Esophagus muscularis mucosa (tissue), 4 donors: ENCODE measurements around the gene TOGARAM2. TPM values are rescaled to one million over a fixed set of nuclear protein-coding genes. Genes with fewer than 3 reads are reported as not detected.

Experiments
- DNase-seq: peaks from one replicate; pipeline ENCODE4 v3.0.0-alpha.2; 2017; ENCODE audit errors: extremely low spot score
- H3K27ac ChIP-seq, 4 donors: fragments of 200-600 bp; sonication (generic); replicated peaks in 1 of 4; 1 replicate in 3 of 4; 2 replicates in 1 of 4; pipeline ENCODE4 v1.5.1; 2016 to 2019; ENCODE audit warnings: mild to moderate bottlenecking in 1 of 4
- H3K27me3 ChIP-seq, 4 donors: fragments of 200-600 bp; sonication (generic); one replicate each; pipeline versions ENCODE4 v1.5.1 to v1.6.0; 2016 to 2019
- H3K36me3 ChIP-seq, 4 donors: fragments of 200-600 bp; sonication (generic); one replicate each; pipeline ENCODE4 v1.5.1; 2016 to 2019
- H3K4me1 ChIP-seq, 4 donors: fragments of 200-600 bp; sonication (generic); one replicate each; pipeline ENCODE4 v1.5.1; 2016 to 2019
- H3K4me3 ChIP-seq, 4 donors: fragments of 200-600 bp; sonication (generic); 1 replicate in 2 of 4; 2 replicates in 2 of 4; pipeline ENCODE4 v1.5.1; 2016 to 2019; ENCODE audit warnings: mild to moderate bottlenecking in 4 of 4, moderate library complexity in 1 of 4
- H3K9me3 ChIP-seq, 4 donors: fragments of 200-600 bp; sonication (generic); 1 replicate in 3 of 4; 2 replicates in 1 of 4; pipeline ENCODE4 v1.5.1; 2016 to 2019
- CTCF ChIP-seq, 3 experiments: fragments of 200-600 bp in 2 of 3; fragments of 450-650 bp in 1 of 3; sonication (generic) in 2 of 3; IDR thresholded peaks; one replicate each; pipeline ENCODE4 v1.5.1; 2017 to 2019; ENCODE audit warnings: antibody characterized with exemption in 3 of 3, mild to moderate bottlenecking in 2 of 3, moderate library complexity in 1 of 3
- EP300 ChIP-seq: sonication (generic); formaldehyde crosslinking; IDR thresholded peaks from one replicate; pipeline ENCODE4 v1.6.1; 2017; ENCODE audit warnings: antibody characterized with exemption
- POLR2A ChIP-seq: fragments of 450-650 bp; IDR thresholded peaks from one replicate; pipeline ENCODE4 v1.6.1; 2017; ENCODE audit warnings: antibody characterized with exemption, moderate library complexity, mild to moderate bottlenecking, low read depth
- POLR2AphosphoS5 ChIP-seq, 2 donors: sonication (generic); formaldehyde crosslinking; IDR thresholded peaks; one replicate each; pipeline ENCODE4 v1.6.1; 2017; ENCODE audit warnings: antibody characterized with exemption in 2 of 2
- WGBS: methylation state at CpG from one replicate; pipeline ENCODE4 v1.1.5; 2018; 5-methylcytosine and 5-hydroxymethylcytosine counted together
- intact Hi-C: fragments of 100-400 bp; cut with DNase I; formaldehyde crosslinking; loops from one replicate; pipeline ENCODE4 v1.15.1; 2023
- total RNA-seq, 4 donors: library from RNA; depleted of rRNA; stranded (reverse); fragments of >200 nt; gene quantifications; one replicate each; pipeline versions ENCODE4 v1.1.0 to v1.2.1, GENCODE V29; 2016

Gene TOGARAM2
- under 1 TPM; 0.57 to 0.99 (median 0.77) TPM for total RNA-seq

- Histone ChIP-seq H3K4me3 (peak within 1 kb of the TSS in 2 of 4 donors; percentile 5 to 10), H3K27ac (peak within 1 kb of the TSS; percentile 66 to 89 (median 86)), H3K9me3 (no peaks in the 10 kb centered on the region), H3K27me3 (no peaks in the 10 kb centered on the region), H3K36me3 (no peaks in the 10 kb centered on the region), H3K4me1 (peaks cover 24 to 61% (median 48%) of the 10 kb centered on the region in 4 donors)
- DNase-seq, result no peak
- intact Hi-C loops, result no loop called here
- 41% methylated on average over 7 of the region's 10 CpGs for WGBS
- TF ChIP-seq POLR2AphosphoS5 (IDR thresholded peaks at IDR 0.05), result peak in 1 of 2 donors; percentile 18
- TF ChIP-seq CTCF (IDR thresholded peaks at IDR 0.05), result no peak
Observed at GRCh38 chr2:28981016-28981441, at the start of gene TOGARAM2. TOGARAM2 (plus strand) TSS chr2:28981298; CDS start chr2:28994835, 13,537 bp downstream.

DNA sequence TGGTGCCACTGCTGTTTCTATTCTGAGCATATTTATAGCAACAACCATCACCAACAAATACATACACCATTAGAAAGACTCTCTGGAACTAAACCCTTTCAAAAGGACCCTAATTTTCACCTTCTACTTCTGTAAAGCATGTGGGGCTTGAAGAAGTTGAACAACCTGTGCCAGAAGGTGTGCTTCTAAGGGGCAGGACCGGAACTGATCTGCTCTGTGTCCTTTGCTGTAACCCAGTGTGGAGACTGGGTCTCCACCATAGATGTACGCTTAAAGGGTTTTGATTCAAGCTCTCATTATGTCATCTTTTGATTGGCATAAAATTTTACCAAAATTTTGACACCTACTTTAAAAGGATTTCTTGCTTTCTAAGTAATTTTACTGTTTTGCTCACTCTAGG is 46.3 kb upstream of the TOGARAM2 start:
- no peak for DNase-seq
- intact Hi-C loops, result no loop called here
- peaks cover 17 to 84% (median 58%) of the 10 kb centered on the region in 4 donors for H3K36me3 ChIP-seq
- no peak overlapping the region for H3K27ac ChIP-seq
- WGBS, result 98% methylated on average over 2 of the region's 2 CpGs
- H3K4me3 ChIP-seq, result no peak overlapping the region
- no peaks in the 10 kb centered on the region for H3K9me3 ChIP-seq
- TF ChIP-seq EP300 (no peak), CTCF (IDR thresholded peaks at IDR 0.05) (no peak), POLR2A (no peak), POLR2AphosphoS5 (IDR thresholded peaks at IDR 0.05) (no peak)
- no peaks in the 10 kb centered on the region for H3K27me3 ChIP-seq
- no peaks in the 10 kb centered on the region for H3K4me1 ChIP-seq

DNA sequence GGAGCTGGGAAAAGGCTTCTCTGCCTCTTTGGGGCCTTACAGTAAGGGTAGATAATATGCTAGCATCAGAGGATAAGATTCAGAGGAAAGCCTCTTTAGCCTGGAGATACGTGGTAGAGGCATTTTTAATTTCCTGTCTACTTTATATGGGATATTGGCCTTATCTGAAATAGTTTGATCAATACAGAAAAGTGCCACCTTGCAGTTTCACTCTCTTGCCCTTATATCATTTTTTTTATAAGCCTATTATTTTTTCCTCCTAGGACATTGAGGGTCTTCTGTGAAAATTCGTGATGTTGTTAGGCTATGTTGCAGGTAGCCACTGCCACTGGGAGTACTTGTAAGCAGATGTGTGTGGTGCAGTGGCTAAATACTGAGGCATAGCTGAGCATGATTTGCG is 40.1 kb upstream of the TOGARAM2 start:
- H3K9me3 ChIP-seq, result no peaks in the 10 kb centered on the region
- H3K36me3 ChIP-seq, result peaks cover 47 to 83% (median 72%) of the 10 kb centered on the region in 4 donors
- 84% methylated on average over 3 of the region's 3 CpGs for WGBS
- no peak for DNase-seq
- H3K4me3 ChIP-seq, result no peak overlapping the region
- intact Hi-C loops, result no loop called here
- no peak overlapping the region for H3K27ac ChIP-seq
- no peak for TF ChIP-seq CTCF (IDR thresholded peaks at IDR 0.05)
- TF ChIP-seq POLR2AphosphoS5 (IDR thresholded peaks at IDR 0.05), result no peak
- TF ChIP-seq EP300, result no peak
- TF ChIP-seq POLR2A, result no peak
- H3K27me3 ChIP-seq, result no peaks in the 10 kb centered on the region
- no peaks in the 10 kb centered on the region for H3K4me1 ChIP-seq

DNA sequence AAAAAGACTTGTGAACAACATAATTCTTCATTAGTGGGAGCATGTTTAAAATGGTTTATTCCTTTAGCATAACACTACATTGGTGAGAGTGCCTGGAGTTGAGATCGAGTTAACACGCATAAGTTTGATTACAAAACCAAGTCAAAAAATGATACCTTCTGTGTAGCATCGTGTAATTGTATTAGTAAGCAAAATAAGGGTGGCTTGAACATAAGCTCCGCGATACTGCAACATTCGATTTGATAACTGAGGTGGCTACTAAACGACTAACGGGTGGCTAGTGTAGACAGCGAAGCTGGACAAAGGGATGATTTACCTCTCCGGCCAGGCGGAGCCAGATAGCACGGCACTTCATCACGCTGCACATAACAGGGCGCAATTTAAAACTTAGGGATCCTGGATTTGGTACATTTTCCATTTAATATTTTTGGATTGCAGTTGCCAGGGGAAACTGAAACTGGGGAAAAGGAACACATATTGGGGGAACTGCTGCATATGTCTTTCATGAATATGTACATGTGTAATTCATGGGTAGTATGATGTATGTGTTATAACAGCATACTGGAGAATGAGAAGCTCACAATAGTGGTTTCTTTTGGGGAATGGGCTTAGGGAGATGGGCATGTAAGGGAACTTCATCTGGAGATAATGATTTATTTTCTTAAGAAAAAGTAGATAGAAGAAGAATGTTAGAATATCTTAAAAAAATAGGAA is 36.4 kb upstream of the TOGARAM2 start:
- peaks cover 47 to 94% (median 80%) of the 10 kb centered on the region in 4 donors for H3K36me3 ChIP-seq
- 78% methylated on average over 14 of the region's 14 CpGs for WGBS

More for the DNA sequence above, 36.4 kb upstream of the TOGARAM2 start:
- no peak for DNase-seq
- no peak for TF ChIP-seq EP300
- no peak for TF ChIP-seq CTCF (IDR thresholded peaks at IDR 0.05)
- TF ChIP-seq POLR2A, result no peak
- TF ChIP-seq POLR2AphosphoS5 (IDR thresholded peaks at IDR 0.05), result no peak
- Histone ChIP-seq H3K27ac (no peak overlapping the region), H3K4me1 (no peaks in the 10 kb centered on the region), H3K4me3 (no peak overlapping the region), H3K9me3 (no peaks in the 10 kb centered on the region), H3K27me3 (no peaks in the 10 kb centered on the region)
- intact Hi-C loops, result no loop called here
